Measurements from ENCODE around the gene FGD5.
A peak's percentile ranks its signal among the peaks of the same experiment; 100 is the strongest.
"Not testable (repeated sequence)": the region's sequence is repeated elsewhere in the genome, so short reads cannot be mapped to it uniquely, and the experiment has no call there.

Gene FGD5

GRCh38 chr3:14879211-14879874 is 60.6 kb downstream of the FGD5 start:
- peak; percentile 36 for DNase-seq

- no peak for DNase-seq
These were observed 61.8 kb downstream of the FGD5 start for GRCh38 chr3:14880447-14881106.

- DNase-seq: no peak
These were observed 64.5 kb downstream of the FGD5 start for GRCh38 chr3:14883226-14883625.

GRCh38 chr3:14884665-14885064 is 65.9 kb downstream of the FGD5 start:
- peak; percentile 29 for DNase-seq

- peak; percentile 31 for DNase-seq
These were observed 66.5 kb downstream of the FGD5 start for GRCh38 chr3:14885307-14885706.

- DNase-seq: no peak
These were observed 67.3 kb downstream of the FGD5 start for GRCh38 chr3:14886101-14886500.

GRCh38 chr3:14889205-14889604 is 70.4 kb downstream of the FGD5 start:
- no peak for DNase-seq

- no peak for DNase-seq
These were observed 71.2 kb downstream of the FGD5 start for GRCh38 chr3:14889943-14890342.

GRCh38 chr3:14890476-14890875 is 71.7 kb downstream of the FGD5 start:
- no peak for DNase-seq

- no peak for DNase-seq
These were observed 72.7 kb downstream of the FGD5 start for GRCh38 chr3:14891135-14892132.

GRCh38 chr3:14892226-14892625 is 73.5 kb downstream of the FGD5 start:
- no peak for DNase-seq

- no peak for DNase-seq
These were observed 75.3 kb downstream of the FGD5 start for GRCh38 chr3:14894085-14894484.

- no peak for DNase-seq
These were observed 78.5 kb downstream of the FGD5 start for GRCh38 chr3:14897266-14897665.

GRCh38 chr3:14898929-14899328 is 80.2 kb downstream of the FGD5 start:
- no peak for DNase-seq

GRCh38 chr3:14899993-14900618 is 81.3 kb downstream of the FGD5 start:
- no peak for DNase-seq

- no peak for DNase-seq
These were observed 82.4 kb downstream of the FGD5 start for GRCh38 chr3:14900881-14901873.

- DNase-seq: no peak
These were observed 84.0 kb downstream of the FGD5 start for GRCh38 chr3:14902719-14903118.

- not testable (repeated sequence) for DNase-seq
These were observed 84.7 kb downstream of the FGD5 start for GRCh38 chr3:14903501-14903900.

- DNase-seq: no peak
These were observed 86.4 kb downstream of the FGD5 start for GRCh38 chr3:14905055-14905657.

- DNase-seq: no peak
These were observed 87.7 kb downstream of the FGD5 start for GRCh38 chr3:14906355-14906971.
